ENCODE data around the gene C11orf16.
A peak's percentile ranks its signal among the peaks of the same experiment; 100 is the strongest.

Gene C11orf16

DNA sequence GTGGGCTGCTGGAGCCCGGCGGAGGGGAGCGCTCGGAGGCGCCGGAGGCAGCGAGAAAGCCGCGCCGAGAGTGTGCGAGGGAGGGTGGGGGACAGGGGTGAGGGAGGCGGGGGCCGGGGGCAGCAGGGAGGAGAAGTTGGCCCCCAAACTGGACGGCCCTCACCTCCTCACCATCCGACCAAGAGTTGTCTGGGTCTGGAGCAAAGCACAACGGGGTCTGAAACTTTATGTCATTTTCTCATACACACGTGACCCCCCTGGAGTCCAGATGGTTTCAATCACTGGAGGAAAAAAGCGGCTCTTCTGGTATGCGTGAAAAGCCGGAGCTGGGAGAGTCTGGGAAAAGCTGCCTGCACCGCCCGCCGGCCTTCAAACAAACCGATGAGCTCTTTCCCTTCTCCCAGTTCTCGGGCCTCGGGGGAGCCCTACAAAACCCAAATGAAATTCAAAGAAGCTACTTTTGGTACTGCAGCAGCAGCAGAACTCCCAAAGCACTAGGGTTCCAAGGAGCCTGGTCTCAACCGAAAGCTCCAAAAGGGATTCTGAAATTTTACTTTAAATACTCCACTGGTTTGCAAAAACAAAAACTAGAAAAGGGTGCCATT, 61.5 kb downstream of the C11orf16 start (continued):
- TF ChIP-seq ZFP69B (tag by site-specific recombination; IDR thresholded peaks at IDR 0.05) (no peak), ZBTB1 (tag by site-specific recombination; IDR thresholded peaks at IDR 0.05) (no peak), CTCF (tag by site-specific recombination; IDR thresholded peaks at IDR 0.05) (no peak), ZNF473 (tag by site-specific recombination; IDR thresholded peaks at IDR 0.05) (no peak), ZNF223 (tag by site-specific recombination; IDR thresholded peaks at IDR 0.05) (peak; percentile 74; the same call in 1 of the 2 replicates), ZBTB21 (tag by site-specific recombination; IDR thresholded peaks at IDR 0.05) (no peak), ZNF121 (tag by site-specific recombination; IDR thresholded peaks at IDR 0.05) (no peak), MZF1 (tag by site-specific recombination; IDR thresholded peaks at IDR 0.05; ENCODE audit: borderline replicate concordance) (no peak), GLI4 (tag by site-specific recombination; IDR thresholded peaks at IDR 0.05) (no peak), SP2 (tag by site-specific recombination; IDR thresholded peaks at IDR 0.05) (no peak), KLF10 (tag by site-specific recombination; IDR thresholded peaks at IDR 0.05) (no peak), ZNF529 (tag by site-specific recombination; IDR thresholded peaks at IDR 0.05; ENCODE audit: insufficient replicate concordance) (no peak), ZNF335 (tag by site-specific recombination; conservative IDR thresholded peaks at IDR 0.05) (peak; percentile 8), ZNF776 (tag by site-specific recombination; IDR thresholded peaks at IDR 0.05; ENCODE audit: borderline replicate concordance) (no peak), ZNF146 (tag by site-specific recombination; IDR thresholded peaks at IDR 0.05) (no peak), ZNF600 (tag by site-specific recombination; IDR thresholded peaks at IDR 0.05) (peak; percentile 37; the same call in 1 of the 2 replicates), ZNF169 (tag by site-specific recombination; IDR thresholded peaks at IDR 0.05) (no peak), ZNF658 (tag by site-specific recombination; IDR thresholded peaks at IDR 0.05) (no peak), ZNF366 (tag by site-specific recombination; conservative IDR thresholded peaks at IDR 0.05) (0 out of 2 replicates have a peak, but pooled peaks have one; percentile 19), ZNF24 (tag by site-specific recombination; IDR thresholded peaks at IDR 0.05) (no peak), ZNF561 (tag by site-specific recombination; IDR thresholded peaks at IDR 0.05; ENCODE audit: borderline replicate concordance) (0 out of 2 replicates have a peak, but pooled peaks have one; percentile 31), YY2 (tag by site-specific recombination; IDR thresholded peaks at IDR 0.05) (no peak), ZNF76 (tag by site-specific recombination; IDR thresholded peaks at IDR 0.05; ENCODE audit: borderline replicate concordance, low read depth) (no peak), KLF9 (tag by site-specific recombination; IDR thresholded peaks at IDR 0.05; ENCODE audit: low read depth) (peak; percentile 48; the same call in 1 of the 2 replicates), ZBTB49 (tag by site-specific recombination; IDR thresholded peaks at IDR 0.05; ENCODE audit: low read depth) (no peak), TRIM28 (IDR thresholded peaks at IDR 0.05; ENCODE audit: borderline replicate concordance, low read length) (no peak), REPIN1 (tag by site-specific recombination; IDR thresholded peaks at IDR 0.05; ENCODE audit: low read depth) (no peak), ZNF248 (tag by site-specific recombination; IDR thresholded peaks at IDR 0.05) (no peak)
- TF ChIP-seq, protein P1, sequence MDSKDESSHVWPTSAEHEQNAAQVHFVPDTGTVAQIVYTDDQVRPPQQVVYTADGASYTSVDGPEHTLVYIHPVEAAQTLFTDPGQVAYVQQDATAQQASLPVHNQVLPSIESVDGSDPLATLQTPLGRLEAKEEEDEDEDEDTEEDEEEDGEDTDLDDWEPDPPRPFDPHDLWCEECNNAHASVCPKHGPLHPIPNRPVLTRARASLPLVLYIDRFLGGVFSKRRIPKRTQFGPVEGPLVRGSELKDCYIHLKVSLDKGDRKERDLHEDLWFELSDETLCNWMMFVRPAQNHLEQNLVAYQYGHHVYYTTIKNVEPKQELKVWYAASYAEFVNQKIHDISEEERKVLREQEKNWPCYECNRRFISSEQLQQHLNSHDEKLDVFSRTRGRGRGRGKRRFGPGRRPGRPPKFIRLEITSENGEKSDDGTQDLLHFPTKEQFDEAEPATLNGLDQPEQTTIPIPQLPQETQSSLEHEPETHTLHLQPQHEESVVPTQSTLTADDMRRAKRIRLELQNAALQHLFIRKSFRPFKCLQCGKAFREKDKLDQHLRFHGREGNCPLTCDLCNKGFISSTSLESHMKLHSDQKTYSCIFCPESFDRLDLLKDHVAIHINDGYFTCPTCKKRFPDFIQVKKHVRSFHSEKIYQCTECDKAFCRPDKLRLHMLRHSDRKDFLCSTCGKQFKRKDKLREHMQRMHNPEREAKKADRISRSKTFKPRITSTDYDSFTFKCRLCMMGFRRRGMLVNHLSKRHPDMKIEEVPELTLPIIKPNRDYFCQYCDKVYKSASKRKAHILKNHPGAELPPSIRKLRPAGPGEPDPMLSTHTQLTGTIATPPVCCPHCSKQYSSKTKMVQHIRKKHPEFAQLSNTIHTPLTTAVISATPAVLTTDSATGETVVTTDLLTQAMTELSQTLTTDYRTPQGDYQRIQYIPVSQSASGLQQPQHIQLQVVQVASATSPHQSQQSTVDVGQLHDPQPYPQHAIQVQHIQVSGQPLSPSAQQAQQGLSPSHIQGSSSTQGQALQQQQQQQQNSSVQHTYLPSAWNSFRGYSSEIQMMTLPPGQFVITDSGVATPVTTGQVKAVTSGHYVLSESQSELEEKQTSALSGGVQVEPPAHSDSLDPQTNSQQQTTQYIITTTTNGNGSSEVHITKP (tag by site-specific recombination; IDR thresholded peaks at IDR 0.05): peak; percentile 97
- TF ChIP-seq, protein P2, sequence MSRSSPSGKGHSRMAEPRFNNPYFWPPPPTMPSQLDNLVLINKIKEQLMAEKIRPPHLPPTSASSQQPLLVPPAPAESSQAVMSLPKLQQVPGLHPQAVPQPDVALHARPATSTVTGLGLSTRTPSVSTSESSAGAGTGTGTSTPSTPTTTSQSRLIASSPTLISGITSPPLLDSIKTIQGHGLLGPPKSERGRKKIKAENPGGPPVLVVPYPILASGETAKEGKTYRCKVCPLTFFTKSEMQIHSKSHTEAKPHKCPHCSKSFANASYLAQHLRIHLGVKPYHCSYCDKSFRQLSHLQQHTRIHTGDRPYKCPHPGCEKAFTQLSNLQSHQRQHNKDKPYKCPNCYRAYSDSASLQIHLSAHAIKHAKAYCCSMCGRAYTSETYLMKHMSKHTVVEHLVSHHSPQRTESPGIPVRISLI (tag by site-specific recombination; IDR thresholded peaks at IDR 0.05): 0 out of 2 replicates have a peak, but pooled peaks have one; percentile 43
- TF ChIP-seq, protein P3, sequence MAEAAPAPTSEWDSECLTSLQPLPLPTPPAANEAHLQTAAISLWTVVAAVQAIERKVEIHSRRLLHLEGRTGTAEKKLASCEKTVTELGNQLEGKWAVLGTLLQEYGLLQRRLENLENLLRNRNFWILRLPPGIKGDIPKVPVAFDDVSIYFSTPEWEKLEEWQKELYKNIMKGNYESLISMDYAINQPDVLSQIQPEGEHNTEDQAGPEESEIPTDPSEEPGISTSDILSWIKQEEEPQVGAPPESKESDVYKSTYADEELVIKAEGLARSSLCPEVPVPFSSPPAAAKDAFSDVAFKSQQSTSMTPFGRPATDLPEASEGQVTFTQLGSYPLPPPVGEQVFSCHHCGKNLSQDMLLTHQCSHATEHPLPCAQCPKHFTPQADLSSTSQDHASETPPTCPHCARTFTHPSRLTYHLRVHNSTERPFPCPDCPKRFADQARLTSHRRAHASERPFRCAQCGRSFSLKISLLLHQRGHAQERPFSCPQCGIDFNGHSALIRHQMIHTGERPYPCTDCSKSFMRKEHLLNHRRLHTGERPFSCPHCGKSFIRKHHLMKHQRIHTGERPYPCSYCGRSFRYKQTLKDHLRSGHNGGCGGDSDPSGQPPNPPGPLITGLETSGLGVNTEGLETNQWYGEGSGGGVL (tag by site-specific recombination; IDR thresholded peaks at IDR 0.05): no peak; the same call in 1 of the 2 replicates

Measured in HEK293 (cell line).